Panc1 (cell line): ENCODE measurements around the gene AAMP. TPM values are rescaled to one million over a fixed set of nuclear protein-coding genes. Genes with fewer than 3 reads are reported as not detected.

Source experiments
- ATAC-seq: fragments of 200-7000 bp; cut with Tn5 transposase; 2 replicates; pipeline ENCODE4 v1.9.1; 2020; ENCODE audit warnings: mild to moderate bottlenecking, moderate library complexity
- BruUV-seq: library from RNA; stranded (reverse); fragments of 400-500 nt; replicated peaks from 2 replicates; lab custom pipeline; 2021; lab: Mats Ljungman, UMichigan
- CTCF ChIA-PET: fragments of 300-600 bp; sonication (Branson Sonifier 250); formaldehyde crosslinking; loops from one replicate; lab custom pipeline; 2022; ENCODE audit warnings: antibody characterized with exemption; lab: Charles Lee
- POLR2A ChIA-PET: fragments of 300-600 bp; sonication (Branson Sonifier 250); formaldehyde crosslinking; loops from one replicate; lab custom pipeline; 2022; ENCODE audit warnings: antibody characterized with exemption; lab: Charles Lee
- DNase-seq: peaks from one replicate; pipeline ENCODE4 v3.0.0-alpha.2; 2010; ENCODE audit warnings: low read depth, low spot score
- H3K27ac ChIP-seq: 2 replicates; pipeline ENCODE4 v1.5.1; 2011; ENCODE audit warnings: mild to moderate bottlenecking, low read length, inconsistent platforms
- H3K27me3 ChIP-seq: fragments of 200-500 bp; sonication (Bioruptor generic); 2 replicates; pipeline ENCODE4 v1.6.0; 2014; ENCODE audit warnings: low read length, inconsistent platforms; ENCODE audit not compliant: control insufficient read depth, insufficient read depth
- H3K36me3 ChIP-seq: fragments of 200-500 bp; sonication (Bioruptor generic); 2 replicates; pipeline ENCODE4 v1.5.1; 2014; ENCODE audit warnings: inconsistent platforms, mild to moderate bottlenecking, low read length, moderate library complexity; ENCODE audit not compliant: control insufficient read depth, insufficient read depth
- H3K4me1 ChIP-seq: 2 replicates; pipeline ENCODE4 v1.5.1; 2011; ENCODE audit warnings: inconsistent platforms, mild to moderate bottlenecking, low read length, moderate library complexity; ENCODE audit not compliant: control insufficient read depth, insufficient read depth
- H3K4me3 ChIP-seq, 2 experiments: 2 replicates each; pipeline ENCODE4 v1.5.1; 2011 to 2012; ENCODE audit warnings: low read depth in 2 of 2, low read length in 2 of 2, mild to moderate bottlenecking in 2 of 2, inconsistent platforms in 1 of 2, moderate library complexity in 1 of 2
- H3K9me3 ChIP-seq: fragments of 200-500 bp; sonication (Bioruptor generic); 2 replicates; pipeline ENCODE4 v1.5.1; 2014; ENCODE audit warnings: low read depth, mild to moderate bottlenecking, inconsistent platforms, low read length, moderate library complexity; ENCODE audit not compliant: control insufficient read depth, insufficient read depth
- POLR2AphosphoS5 ChIP-seq: IDR thresholded peaks from 2 replicates; pipeline ENCODE4 v1.6.1; 2012; ENCODE audit warnings: mild to moderate bottlenecking, low read depth, low read length, moderate library complexity
- SIN3A ChIP-seq: IDR thresholded peaks from 2 replicates; pipeline ENCODE4 v1.6.1; 2012; ENCODE audit warnings: low read depth, mild to moderate bottlenecking, low read length, moderate library complexity, borderline replicate concordance; ENCODE audit not compliant: insufficient read depth
- TCF7L2 ChIP-seq: IDR thresholded peaks from 2 replicates; pipeline ENCODE4 v1.6.1; 2011; ENCODE audit warnings: mild to moderate bottlenecking, low read depth, low read length, inconsistent platforms
- in situ Hi-C: cut with HindIII; loops from 2 replicates; pipeline ENCODE4 v1.10.0; 2016; ENCODE audit warnings: low sequenced_read_pairs, low pct_unique_long_range_greater_than_20kb
- intact Hi-C: fragments of 100-400 bp; cut with micrococcal nuclease; formaldehyde crosslinking; loops from one replicate; pipeline ENCODE4 v1.10.0; 2022; ENCODE audit not compliant: unreplicated experiment
- total RNA-seq: library from RNA; stranded (reverse); gene quantifications from one replicate; pipeline ENCODE4 v1.2.1, GENCODE V29; 2021; ENCODE audit not compliant: unreplicated experiment
- TF ChIP-seq, protein P1 (sequence below), 2 experiments: IDR thresholded peaks; 2 replicates each; pipeline ENCODE4 v1.6.1; 2011 to 2012; ENCODE audit warnings: low read depth in 2 of 2, control low read depth in 1 of 2, low read length in 1 of 2, mild to moderate bottlenecking in 1 of 2, moderate library complexity in 1 of 2; ENCODE audit not compliant: insufficient read depth in 1 of 2
- TF ChIP-seq, protein P2 (sequence below): fragments of 450-650 bp; IDR thresholded peaks from 2 replicates; pipeline ENCODE4 v1.5.1; 2017; ENCODE audit warnings: mild to moderate bottlenecking

AAMP gene
- total RNA-seq, 1 experiment from 2014 or later, result 103 TPM

DNA sequence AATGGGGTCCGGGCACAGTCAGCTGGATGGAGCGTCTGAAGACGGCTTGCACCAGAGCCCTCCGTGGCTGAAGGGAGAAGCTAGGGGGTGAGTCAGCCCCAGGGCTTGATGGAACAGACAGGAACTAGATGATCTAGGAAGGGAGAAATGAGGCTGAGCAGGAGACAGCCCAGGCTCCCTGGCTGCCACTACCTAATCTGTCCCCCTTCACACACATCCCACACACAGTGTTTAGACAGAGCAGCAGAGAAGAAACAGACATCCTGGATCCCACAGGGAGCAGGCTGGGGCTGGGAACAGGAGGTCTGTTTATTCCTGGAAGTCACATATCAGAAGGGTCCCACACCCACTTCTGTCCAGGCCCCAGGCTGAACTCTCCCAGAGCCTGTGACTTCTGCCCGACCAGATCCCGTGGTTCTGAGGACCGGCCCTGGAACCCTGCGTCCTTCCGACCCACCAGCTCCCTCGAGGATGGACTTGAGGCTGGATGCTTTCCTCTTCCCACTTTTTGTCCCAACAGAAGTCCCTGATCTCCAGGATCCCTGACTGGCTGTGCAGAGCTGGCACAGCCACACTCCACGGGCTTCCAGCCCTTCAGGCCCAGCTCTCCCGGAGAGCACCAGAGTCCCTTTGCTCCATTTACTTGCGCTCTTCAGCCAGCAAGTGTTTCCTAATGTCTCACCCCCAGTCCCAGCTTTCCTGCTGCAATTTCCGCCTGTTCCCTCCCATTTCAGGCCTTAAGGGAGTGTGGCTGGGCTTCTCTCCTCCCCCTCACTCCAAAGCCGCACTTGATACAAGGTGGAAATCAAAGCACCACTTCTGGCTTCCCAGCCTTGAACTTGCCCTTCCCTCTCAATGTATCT is 10.6 kb downstream of the AAMP start:
- DNase-seq (no peak), ATAC-seq (peak; percentile 30; the same call in 1 of the 2 replicates)
- in situ Hi-C loops (no loop called here), intact Hi-C loops (no loop called here)
- TF ChIP-seq POLR2AphosphoS5 (no peak), TCF7L2 (no peak), SIN3A (no peak)
- TF ChIP-seq, protein P1, sequence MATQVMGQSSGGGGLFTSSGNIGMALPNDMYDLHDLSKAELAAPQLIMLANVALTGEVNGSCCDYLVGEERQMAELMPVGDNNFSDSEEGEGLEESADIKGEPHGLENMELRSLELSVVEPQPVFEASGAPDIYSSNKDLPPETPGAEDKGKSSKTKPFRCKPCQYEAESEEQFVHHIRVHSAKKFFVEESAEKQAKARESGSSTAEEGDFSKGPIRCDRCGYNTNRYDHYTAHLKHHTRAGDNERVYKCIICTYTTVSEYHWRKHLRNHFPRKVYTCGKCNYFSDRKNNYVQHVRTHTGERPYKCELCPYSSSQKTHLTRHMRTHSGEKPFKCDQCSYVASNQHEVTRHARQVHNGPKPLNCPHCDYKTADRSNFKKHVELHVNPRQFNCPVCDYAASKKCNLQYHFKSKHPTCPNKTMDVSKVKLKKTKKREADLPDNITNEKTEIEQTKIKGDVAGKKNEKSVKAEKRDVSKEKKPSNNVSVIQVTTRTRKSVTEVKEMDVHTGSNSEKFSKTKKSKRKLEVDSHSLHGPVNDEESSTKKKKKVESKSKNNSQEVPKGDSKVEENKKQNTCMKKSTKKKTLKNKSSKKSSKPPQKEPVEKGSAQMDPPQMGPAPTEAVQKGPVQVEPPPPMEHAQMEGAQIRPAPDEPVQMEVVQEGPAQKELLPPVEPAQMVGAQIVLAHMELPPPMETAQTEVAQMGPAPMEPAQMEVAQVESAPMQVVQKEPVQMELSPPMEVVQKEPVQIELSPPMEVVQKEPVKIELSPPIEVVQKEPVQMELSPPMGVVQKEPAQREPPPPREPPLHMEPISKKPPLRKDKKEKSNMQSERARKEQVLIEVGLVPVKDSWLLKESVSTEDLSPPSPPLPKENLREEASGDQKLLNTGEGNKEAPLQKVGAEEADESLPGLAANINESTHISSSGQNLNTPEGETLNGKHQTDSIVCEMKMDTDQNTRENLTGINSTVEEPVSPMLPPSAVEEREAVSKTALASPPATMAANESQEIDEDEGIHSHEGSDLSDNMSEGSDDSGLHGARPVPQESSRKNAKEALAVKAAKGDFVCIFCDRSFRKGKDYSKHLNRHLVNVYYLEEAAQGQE (IDR thresholded peaks at IDR 0.05; ENCODE audit: insufficient read depth in 1 of 2, low read depth in 2 of 2, low read length in 1 of 2), result no peak
- TF ChIP-seq, protein P2, sequence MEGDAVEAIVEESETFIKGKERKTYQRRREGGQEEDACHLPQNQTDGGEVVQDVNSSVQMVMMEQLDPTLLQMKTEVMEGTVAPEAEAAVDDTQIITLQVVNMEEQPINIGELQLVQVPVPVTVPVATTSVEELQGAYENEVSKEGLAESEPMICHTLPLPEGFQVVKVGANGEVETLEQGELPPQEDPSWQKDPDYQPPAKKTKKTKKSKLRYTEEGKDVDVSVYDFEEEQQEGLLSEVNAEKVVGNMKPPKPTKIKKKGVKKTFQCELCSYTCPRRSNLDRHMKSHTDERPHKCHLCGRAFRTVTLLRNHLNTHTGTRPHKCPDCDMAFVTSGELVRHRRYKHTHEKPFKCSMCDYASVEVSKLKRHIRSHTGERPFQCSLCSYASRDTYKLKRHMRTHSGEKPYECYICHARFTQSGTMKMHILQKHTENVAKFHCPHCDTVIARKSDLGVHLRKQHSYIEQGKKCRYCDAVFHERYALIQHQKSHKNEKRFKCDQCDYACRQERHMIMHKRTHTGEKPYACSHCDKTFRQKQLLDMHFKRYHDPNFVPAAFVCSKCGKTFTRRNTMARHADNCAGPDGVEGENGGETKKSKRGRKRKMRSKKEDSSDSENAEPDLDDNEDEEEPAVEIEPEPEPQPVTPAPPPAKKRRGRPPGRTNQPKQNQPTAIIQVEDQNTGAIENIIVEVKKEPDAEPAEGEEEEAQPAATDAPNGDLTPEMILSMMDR, result no peak
- Histone ChIP-seq H3K9me3 (no peaks in the 10 kb centered on the region), H3K4me1 (peaks cover 8% of the 10 kb centered on the region; the same call in 1 of the 2 replicates), H3K27ac (no peak overlapping the region), H3K36me3 (peaks cover 11% of the 10 kb centered on the region), H3K27me3 (no peaks in the 10 kb centered on the region), H3K4me3 (no peak overlapping the region)
- ChIA-PET POLR2A (interaction anchor here (0.7 kb wide), 1 partner anchor 28 kb away, joined by 3 read pairs; no protein-coding TSS in a partner anchor), CTCF (no interaction called here)
- no TSS peak for BruUV-seq

DNA sequence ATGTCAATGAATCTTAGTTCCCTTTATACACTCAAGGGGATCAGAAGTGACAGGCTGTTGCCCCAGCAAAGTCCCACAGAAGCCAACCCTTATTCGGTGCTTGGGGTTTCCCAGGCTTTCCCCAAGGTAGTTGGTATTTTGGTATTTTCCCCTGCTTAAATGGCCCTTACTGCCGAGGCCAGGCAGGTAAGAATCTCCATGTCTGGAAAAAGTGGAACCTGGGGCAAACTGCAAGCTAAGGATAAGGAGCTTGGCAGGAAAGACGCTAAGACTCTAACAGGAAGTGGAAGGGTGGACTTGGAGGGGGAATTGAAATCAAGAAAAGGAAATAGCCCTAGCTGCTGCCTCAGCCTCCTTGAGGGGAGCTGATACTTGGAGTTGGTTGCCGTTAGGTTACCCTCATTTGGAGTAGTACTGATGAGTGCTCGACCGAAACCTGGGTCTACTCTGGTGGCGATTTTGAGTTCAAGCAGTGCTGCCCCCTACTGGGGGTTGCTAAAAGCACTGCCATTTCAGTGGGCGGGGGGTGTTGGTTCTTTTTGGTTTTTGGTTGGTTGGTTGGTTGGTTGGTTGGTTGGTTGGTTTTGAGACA is 12.5 kb downstream of the AAMP start:
- no peak overlapping the region for H3K4me3 ChIP-seq
- ChIA-PET CTCF (interaction anchor here (0.7 kb wide), 1 partner anchor 76 kb away, joined by 3 read pairs; no protein-coding TSS in a partner anchor), POLR2A (no interaction called here)
- no peak for DNase-seq
- no peak overlapping the region for H3K27ac ChIP-seq
- no TSS peak for BruUV-seq
- H3K27me3 ChIP-seq, result no peaks in the 10 kb centered on the region
- in situ Hi-C loops (no loop called here), intact Hi-C loops (no loop called here)
- no peak for ATAC-seq
- no peaks in the 10 kb centered on the region for H3K9me3 ChIP-seq
- peaks cover 8% of the 10 kb centered on the region; the same call in 1 of the 2 replicates for H3K4me1 ChIP-seq
- H3K36me3 ChIP-seq, result peaks cover 23% of the 10 kb centered on the region
- TF ChIP-seq, protein P1 (IDR thresholded peaks at IDR 0.05; ENCODE audit: insufficient read depth in 1 of 2, low read depth in 2 of 2, low read length in 1 of 2), result no peak
- TF ChIP-seq, protein P2, result peak; percentile 77; the same call in 1 of the 2 replicates
